NCI-H82 treated with DMSO at 0.1 percent for 48 hours (cell line): Measurements from ENCODE around the gene TMEM235.

Source experiments
- DNase-seq: peaks from one replicate; lab custom pipeline; 2025; ENCODE audit not compliant: unreplicated experiment; lab: John Stamatoyannopoulos, UW

TMEM235 gene

DNA sequence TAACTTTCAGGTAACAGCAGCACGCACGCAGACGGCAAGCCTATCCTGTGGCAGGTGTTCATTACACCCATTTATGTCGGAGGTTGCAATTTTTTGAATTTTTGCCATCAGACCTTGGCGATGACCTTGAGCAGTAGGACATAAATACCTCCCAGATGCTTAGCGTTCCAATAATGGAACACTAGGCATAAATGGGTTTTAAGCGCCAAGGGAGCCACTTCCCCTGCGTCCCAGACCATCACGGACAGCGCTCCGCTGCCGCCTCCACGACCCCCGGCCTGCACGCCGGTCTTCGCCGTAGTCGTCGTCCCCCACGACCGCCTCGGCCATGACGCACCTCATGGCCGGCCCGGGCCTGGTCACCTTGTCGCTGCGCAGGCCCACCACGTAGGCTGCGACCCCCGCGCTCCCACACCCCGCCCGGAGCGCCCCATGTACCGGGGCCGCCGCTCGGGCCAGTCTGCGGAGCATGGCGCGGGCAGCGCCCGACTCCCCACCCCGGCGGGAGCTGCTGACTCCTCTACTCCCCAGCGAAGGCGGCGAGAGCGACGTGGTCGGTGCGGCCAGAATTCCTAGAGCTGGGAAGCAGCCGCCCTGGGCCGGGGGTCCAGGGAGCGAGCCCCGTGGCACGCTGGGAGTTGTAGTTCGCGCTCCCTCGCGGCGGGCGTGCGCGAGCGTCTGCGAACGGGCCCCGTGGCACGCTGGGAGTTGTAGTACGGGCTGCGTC is 22.7 kb downstream of the TMEM235 start:
- DNase-seq, result peak; percentile 68

DNA sequence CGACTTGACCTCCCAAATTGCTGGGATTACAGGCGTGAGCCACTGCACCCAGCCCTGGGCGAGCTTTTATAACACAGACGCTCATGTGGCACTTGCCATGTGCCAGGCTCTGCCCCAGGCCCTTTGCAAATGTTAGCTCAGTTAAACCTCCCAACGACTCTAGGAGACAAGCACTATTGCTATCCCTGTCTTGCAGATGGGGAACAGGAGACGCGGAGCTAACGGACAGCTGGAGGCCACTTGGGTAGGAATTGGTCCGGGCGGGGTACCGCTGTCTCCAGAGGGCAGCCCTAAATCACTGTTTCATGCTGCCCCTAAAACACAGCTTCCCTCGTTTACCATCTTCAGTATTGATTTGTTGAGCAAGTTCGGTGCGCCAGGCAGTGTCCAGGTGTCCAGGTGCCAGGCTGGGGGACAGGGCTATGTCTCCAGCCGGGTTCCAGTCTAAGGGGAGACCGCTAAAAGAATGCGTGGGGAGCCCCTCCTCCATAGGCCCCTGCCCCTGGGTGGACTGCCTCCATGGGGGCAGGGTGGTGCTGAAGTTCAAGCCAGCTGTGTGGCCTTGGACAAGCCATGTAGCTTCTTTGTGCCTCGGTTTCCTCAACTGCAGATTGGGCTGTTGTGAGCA is 23.7 kb downstream of the TMEM235 start:
- no peak for DNase-seq

DNA sequence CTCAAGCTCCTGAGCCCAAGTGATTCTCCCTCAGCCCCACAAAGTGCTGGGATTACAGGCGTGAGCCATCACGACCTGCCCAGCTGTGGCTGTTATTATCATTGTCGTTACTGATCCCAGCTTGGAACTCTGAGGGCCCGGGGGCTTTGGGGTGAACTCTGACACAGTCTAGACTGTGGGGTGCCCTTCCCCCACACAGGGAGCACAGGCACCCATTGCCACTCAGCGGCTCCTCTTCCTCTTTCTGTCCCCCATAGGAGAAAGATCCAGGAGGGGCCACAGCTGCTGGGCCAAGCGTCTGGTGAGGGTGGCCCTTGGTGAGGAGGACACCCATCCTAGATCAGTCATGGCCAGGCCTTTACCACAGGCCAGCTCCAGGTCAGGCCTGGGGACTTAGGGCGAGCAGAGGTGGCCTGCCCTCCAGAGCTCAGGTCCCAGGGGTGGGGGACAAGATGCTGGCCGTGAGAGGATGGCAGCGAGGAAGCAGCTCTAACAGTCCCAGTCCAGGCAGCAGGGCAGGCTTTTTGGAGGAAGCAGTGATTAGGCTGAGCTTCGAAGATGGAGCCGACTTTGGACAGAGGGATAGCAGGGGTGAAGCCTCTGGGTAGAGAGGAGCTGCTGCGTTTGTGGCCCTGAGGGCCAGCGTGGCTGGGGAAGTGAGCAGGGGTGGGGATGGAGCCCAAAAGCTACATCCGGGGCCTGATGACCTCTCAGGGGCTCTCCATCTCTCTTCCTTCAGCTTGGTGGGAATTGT is 24.7 kb downstream of the TMEM235 start:
- no peak for DNase-seq

DNA sequence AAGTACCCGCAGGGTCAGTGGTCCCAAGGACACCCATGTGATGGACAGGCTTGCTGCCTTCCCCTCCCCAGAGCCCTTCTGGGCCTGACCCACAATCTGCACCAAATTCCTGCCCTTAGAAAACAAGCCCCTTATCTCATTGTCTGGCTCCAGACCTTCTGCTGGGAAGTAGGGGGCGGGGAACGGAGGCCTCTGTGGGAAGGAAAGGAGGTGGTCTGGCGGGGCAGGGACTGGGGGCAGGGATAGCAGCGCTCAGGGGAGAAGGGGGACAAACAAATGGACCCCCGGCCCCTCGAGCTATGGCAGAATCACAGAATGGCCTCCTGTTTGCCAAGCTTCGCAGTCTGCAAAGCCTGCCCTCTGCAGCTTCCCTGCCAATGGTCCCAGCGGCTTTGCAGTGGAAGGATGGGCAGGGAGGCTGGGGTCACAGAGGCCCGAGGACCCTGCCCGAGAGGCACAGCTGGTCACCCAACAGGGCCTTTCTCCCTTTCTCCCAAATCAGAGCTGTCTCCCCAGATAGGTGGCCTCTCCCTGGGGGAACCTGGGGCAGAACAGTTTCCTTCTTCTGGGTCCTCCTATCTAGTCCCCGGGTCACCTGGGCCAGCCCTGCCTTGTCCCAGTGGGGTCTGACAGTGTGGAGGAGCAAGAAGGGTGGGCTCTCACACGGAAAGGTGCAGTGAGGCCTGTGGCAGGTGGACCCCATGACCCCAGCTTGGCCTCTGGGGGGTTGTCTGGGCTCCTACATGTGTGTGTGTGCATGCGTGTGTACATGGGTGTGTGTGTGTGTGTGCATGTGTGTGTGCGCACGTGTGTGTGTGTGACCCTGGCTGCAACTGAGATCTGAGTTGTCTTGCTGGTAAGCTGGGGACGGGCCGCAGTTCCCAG is 25.5 kb downstream of the TMEM235 start:
- DNase-seq, result no peak

DNA sequence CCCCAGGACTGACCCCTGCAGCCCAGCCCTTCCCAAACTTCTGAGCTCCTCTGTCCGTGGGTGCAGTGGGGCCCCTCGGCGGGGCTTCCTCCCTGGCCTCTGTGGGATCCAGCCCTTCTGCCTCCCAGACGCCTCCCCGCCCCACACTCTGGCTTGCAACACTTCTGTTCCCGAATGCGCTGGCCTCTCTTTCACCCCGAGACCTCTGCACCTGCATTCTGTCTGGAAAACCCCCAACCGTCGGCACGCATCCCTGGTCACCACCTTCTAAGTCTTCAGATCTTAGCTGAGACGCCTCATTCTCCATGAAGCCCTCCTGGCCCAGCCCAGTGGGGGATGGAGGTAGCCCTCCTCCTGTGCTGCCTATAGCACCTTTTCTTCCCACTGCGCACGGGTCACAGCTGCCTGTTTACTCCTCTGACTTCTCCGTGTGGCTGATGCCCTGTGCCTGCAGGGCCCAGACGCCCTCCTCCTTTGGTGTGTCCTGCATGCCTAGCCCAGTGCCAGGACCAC is 26.4 kb downstream of the TMEM235 start:
- DNase-seq, result no peak

DNA sequence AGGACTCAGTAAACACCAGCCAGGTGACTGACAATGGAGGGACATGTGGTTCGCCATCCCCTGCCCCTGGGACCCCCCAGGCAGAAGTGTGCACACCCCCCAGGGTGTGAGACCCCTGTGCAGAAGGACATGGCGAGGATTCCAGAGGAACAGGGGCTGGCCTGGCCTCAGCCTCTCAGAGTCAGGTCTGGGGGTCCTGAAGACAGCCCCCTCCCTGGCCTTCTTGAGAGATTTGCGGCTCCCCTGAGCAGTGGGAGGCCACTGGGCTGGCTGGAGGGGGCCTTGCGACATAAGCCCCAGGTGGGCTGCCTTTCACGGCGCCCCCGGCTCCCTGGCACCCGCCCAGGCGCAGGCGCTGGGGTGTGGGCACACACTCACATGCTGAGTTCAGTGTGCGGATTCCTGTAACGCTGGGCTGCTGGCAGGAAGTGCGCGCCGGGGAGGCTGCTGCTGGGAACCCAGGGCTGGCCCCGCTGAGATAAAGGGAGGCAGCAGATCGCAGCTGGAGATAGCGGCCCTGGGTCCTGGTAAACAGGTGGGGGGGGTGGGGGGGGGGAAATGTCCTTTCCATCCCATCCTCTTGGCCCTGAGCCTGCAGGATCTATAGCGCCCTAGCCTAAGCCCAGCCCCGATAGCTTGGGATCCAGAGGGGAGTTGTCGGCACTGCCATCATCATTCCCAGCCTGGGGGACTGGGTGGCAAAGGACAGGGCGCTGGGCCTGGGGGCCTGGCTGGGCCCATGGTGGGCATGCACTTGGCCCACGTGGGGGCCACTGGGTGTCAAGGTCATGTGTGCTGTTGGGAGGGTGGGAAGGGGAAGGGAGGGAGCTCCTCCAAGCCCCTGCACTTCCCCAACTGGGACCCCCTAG is 27.1 kb downstream of the TMEM235 start:
- no peak for DNase-seq

DNA sequence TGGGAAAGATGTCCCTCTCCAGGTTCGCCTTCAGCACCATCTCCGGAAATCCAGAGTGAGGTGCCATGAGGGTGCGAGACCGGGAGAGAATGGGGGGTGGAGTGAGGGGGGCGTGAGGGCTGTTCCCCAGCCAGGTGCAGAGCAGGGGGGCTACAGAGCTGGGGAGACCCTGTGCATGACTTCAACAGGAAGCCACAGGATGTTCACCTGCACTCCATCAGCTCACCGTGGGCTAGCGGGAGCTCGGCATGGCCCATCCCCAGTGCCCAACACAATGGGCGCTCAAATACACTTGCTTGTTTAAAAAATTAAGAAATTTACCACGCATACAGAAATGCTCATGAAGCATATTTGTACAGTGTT is 27.7 kb downstream of the TMEM235 start:
- DNase-seq, result no peak

DNA sequence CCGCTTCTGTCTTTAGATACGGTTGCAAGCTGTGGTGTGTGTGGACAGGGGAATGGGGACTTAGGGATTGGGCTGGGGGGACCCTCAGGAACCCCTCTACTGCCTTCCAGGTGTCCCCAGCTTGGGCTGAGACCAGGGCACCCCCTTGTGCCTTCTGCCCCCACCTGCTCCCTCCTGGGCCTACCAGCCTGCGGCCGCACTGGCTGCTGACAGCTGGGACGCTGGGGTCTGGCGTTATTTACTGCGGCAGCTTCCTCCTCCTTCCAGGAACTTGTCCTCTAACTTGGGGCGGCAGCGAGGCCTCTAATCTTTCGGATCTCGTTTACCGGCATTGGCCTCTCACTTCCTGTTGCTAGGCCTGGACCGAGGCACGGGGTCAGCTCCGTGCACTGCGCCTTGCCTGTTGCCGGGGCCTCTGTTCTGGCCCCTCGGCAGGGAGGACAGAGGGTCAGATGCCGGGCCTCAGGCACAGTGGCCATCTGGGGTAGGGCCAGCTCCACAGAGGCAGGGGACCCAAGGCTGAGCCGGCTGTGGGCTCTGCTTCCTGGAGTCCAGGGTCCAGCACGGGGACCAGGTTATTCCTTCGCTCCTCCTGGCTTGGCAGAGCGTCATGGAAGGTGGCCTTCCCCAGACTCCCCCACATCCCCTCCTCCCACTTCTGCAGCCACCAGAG is 31.8 kb downstream of the TMEM235 start:
- no peak for DNase-seq

DNA sequence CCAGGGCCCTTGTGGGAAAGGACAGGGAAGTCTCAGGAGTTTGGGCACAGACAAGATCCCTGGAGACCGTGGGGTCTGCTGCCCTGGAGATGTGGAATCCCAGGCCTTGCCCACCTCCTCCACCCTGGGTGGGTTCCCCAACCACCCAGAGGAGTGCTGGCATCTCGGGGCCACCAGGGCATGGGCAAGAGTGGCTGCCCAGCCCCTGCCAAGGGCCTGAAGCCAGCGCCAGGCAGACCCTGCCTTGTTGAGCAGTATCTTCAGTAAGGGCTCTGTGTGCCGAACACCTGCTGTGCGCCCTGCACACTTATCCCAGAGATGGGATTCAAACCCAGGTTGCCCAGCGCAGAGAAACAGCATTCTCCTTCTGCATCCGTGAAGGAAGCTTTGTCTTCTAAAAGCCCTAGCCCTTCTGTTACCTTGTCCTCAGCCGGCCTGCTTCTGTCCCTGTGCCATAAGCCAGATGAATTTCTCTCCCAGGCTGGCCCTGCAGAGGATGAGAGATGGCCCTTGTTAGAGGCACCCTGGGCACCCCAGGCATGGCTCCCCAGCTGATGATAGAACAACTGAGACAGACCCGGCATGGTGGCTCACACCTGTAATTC is 32.4 kb downstream of the TMEM235 start:
- no peak for DNase-seq

DNA sequence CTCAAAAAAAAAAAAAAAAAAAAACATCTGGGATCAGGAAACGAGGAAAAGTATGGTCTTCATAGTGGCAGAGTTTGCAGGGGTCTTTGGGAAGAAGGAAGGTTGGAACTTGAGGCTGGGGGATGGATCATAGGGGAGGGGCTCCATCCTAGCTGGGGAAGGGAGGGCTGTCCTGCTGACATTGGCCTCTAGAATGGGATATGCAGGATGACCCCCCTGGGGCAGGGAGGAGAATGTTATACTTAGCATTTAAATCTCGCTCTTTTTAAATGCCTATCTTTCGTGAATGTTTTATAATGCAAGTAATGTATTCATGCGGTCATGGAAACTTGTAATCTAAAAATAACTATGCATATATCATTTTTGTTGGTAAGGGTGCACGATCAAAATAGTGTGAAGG is 33.2 kb downstream of the TMEM235 start:
- DNase-seq, result no peak

DNA sequence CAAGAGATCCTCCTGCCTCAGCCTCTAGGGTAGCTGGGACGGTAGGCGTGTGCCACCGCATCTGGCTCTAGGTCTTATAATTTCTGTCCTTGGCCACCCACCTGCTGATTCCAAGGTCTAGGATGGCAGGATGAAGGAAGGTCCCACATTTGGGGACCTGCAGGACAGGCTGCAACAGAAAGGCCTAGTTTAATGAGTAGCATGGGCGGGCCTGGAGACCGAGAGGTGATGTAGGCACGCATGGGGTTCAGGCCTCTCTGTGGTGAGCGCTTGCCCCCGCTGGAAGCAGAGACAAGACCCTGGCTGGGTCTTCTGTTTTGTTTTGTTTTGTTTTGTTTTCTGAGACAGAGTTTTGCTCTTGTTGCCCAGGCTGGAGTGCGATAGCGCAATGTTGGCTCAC is 33.7 kb downstream of the TMEM235 start:
- no peak for DNase-seq

DNA sequence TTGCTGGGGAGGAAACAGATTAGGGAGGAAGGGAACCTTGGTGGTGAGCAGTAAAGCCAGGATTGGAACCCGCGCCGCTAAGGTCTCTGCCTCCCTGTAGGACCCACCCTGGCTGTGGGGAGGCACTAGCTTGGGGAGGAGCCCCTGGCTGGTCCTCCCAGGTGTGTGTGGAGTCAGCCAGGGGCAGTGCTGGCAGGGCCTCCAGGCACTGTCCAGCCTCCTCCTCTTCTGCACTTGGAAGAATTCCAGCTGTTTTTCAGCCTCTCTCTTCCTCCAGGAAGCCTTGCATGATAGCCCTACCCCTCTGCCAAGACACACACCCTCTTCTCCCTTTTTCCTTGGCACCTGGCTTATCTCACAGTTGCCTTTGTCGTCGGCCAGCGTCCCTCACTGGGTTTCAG is 34.8 kb downstream of the TMEM235 start:
- no peak for DNase-seq

DNA sequence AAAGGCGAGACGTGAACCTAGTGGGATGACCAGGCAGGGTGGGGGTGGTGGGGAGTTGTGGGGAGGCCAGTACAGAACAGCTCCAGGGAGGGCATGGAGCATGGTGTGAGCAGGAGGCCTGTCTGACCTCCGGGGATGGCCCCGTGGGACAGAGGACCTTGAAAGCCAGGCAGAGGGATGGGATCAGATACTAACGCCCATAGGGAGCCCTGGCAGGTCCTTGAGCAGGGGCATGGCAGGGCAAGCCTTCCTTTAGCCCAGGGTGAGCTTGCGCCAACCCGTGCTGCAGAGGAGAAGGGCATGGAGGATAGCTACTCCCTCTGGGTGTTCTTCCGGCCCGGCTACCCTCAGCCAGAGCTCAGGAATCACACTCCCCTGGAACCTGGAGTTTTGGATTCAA is 35.3 kb downstream of the TMEM235 start:
- DNase-seq, result no peak

DNA sequence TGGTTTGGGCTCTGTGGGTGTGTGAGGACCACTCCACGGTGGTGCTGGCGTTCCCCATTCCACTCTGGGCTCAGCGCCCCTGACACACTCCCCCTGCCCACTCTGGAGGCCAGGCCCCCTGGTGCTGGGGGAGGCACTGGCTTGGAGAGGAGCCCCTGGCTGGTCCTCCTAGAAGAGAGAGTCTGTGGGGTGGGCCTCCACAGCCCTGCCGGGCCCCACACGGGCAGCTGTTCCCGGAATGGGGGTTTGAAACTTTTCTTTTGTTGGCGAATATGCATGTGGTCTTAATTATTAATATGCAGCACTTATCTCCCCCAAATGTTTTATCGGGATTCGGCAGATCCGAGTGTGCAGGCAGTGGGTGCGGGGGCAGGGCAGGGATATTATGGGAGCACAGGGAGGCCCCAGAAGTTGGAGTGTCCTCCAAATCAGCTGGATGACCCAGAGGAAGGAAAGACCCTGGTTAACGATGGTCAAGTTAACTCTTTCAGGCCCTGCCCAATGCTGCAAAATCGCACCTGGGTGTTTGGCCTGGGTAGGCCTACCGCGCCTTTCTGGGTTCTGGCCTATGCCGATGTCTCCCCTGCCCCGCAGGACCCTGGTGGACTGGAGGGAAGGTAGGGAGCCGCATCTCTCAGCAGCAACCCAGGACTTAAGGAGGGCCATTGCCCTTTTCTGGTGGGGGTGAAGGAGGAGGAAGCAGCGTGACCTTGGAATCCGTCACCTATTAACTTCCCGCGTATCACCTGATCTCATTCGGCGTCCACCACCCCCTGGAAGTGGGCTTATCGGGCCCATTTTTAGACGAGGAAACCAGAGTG is 36.0 kb downstream of the TMEM235 start:
- no peak for DNase-seq

DNA sequence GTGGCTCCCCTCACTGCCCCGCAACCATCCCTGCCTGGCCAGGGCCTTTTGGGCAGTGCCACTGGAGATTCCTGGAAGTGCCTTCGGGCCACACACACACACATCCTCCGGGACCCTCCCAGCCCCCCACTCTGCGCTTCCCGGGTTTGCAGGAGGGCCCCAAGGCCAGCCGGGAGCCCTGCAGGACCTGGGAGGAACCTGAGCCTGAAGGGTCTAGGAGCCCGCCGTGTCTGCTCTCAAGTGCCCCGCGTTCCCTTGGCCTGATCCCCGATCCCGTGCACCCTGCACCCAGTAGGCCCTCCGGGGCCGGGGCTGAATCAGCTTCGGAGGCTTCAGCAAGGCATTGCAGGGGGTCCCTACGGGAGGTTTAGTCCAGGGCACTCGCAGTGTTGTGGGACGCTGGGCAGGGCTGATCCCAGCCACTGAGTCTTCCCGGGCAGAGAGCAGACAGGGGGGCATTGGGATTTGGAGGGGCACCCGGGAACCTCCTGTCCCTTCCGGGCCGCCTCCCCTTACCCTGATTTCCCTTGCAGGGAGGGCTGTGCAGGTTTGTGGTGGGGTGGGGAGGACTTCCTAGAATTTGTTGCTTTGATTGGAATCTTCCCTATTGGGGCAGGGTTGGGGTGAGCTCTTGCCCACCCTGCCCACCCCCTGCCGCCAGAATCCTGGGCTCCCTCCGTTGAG is 36.9 kb downstream of the TMEM235 start:
- no peak for DNase-seq

DNA sequence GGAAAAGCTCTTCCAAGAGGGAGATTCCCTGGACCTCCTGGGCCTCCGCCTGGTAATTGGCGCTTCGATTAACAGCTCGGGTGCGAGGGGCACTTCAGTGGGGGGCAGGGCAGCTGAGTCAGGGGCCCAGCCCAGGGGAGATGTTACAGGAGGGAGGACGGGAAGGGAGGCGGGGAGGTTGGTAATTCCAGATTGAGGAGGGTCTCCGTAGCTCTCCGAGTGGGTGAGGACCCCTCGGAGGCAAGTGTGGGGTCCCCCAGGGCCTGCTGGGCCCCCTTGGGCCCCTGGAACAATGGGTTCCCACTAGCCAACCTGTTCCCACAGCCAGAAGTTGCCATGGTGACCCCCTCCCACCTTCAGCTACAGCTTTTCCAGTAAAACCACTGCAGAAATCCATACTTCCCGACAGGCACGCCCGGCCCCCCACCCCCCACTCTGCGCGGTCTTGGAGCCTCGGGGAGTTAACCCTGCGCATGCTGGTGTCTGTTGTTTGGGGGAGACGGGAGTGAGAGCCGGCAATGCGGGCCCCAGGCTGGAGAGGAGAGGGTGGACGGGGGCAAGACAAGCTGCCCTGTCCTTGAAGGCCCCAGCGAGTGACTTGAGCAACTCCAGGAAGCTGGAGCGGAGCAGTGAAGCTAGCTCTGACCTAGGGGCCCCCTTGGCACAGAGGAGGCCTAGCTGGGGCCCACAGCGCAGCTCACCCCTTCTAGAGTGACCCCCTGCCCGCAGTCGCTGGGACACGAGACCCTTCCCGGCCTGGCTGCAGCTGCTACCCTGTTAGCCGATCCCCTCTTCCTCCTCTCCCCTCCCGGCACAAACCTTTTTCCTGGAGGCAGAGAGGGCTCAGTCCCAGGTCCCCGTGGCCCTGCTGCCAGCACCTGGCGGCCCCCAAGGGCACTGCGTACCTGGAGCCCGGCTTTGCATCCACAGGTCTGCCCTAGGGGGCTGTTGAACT is 37.8 kb downstream of the TMEM235 start:
- DNase-seq, result no peak

DNA sequence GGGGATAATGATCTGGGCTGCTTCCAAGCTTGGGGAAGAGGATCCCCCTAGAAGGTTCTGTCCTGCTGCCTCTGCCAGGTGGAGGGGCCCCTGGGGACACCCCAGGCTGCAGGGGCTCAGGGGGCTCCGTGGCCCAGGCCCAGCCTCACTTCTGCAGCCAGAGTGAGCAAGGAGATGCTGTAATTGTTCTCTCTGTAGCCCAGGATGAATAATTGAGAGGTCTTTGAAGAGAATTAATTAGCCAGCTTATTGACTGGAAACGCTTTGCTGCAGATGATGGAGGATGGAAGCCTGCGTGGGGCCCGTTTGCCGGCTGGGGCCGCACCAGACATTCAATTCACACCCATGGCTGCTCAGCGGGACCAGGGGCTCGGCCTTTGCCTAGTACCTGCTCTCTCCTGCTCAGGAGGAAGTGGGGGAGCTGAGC is 38.5 kb downstream of the TMEM235 start:
- DNase-seq, result no peak
